Glutamatergic neuron (in vitro differentiated cells): ENCODE measurements around the gene CCDC197. TPM values are rescaled to one million over a fixed set of nuclear protein-coding genes. Genes with fewer than 3 reads are reported as not detected.
A peak's percentile ranks its signal among the peaks of the same experiment; 100 is the strongest.

ENCODE experiments used
- DNase-seq: peaks from one replicate; pipeline ENCODE4 v3.0.0; 2022
- H3K27ac Mint-ChIP-seq: one replicate; pipeline ENCODE4 v1.8.0; 2020; ENCODE audit warnings: mild to moderate bottlenecking, mixed read lengths, inconsistent platforms; ENCODE audit not compliant: unreplicated experiment
- H3K27me3 Mint-ChIP-seq: one replicate; pipeline ENCODE4 v1.8.0; 2020; ENCODE audit warnings: mild to moderate bottlenecking, moderate library complexity, mixed read lengths, inconsistent platforms; ENCODE audit not compliant: unreplicated experiment
- H3K36me3 Mint-ChIP-seq: one replicate; pipeline ENCODE4 v1.8.0; 2020; ENCODE audit warnings: mild to moderate bottlenecking, mixed read lengths, inconsistent platforms; ENCODE audit not compliant: unreplicated experiment
- H3K4me1 Mint-ChIP-seq: one replicate; pipeline ENCODE4 v1.8.0; 2020; ENCODE audit warnings: mild to moderate bottlenecking, low read depth, mixed read lengths, inconsistent platforms; ENCODE audit not compliant: unreplicated experiment
- H3K4me3 Mint-ChIP-seq: one replicate; pipeline ENCODE4 v1.8.0; 2020; ENCODE audit warnings: mild to moderate bottlenecking, mixed read lengths, inconsistent platforms; ENCODE audit not compliant: unreplicated experiment
- H3K9me3 Mint-ChIP-seq: one replicate; pipeline ENCODE4 v1.8.0; 2020; ENCODE audit warnings: mild to moderate bottlenecking, moderate library complexity, mixed read lengths, inconsistent platforms; ENCODE audit not compliant: unreplicated experiment
- total RNA-seq: library from RNA; stranded (reverse); fragmentation: NEBNext Ultra II Directional; extraction: Animal tissue kit (Norgen Biotek cat#: 25700); gene quantifications from one replicate; pipeline ENCODE4 v1.2.1, GENCODE V29; 2021; ENCODE audit not compliant: unreplicated experiment
- TF ChIP-seq, protein P1 (sequence below): fragments of 200-600 bp; sonication (generic); IDR thresholded peaks from one replicate; pipeline ENCODE4 v1.5.0; 2021; ENCODE audit not compliant: partially characterized antibody, unreplicated experiment

The CCDC197 gene
- total RNA-seq, 1 donor from 2014 or later = not detected

DNA sequence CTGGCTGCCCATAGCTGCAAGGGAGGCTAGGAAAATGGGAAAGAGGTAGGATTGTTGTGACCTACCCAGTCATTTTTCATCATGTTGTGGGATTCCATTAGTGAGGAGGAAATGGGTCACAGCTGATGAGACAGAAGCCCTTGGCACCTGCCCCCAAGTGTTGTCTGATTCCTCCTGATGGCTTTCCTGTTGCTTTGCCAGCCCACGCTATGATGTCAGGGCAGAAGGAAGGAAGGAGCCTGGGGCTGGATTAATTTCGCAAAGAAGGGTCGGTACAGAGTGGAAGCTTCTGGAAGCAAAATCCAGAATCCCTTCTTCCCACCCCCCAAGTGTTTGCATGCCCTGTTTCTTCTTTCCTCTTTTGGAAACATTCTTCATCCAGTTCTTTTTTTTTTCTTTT is 37.8 kb downstream of the CCDC197 start:
- DNase-seq = no peak
- TF ChIP-seq, protein P1, sequence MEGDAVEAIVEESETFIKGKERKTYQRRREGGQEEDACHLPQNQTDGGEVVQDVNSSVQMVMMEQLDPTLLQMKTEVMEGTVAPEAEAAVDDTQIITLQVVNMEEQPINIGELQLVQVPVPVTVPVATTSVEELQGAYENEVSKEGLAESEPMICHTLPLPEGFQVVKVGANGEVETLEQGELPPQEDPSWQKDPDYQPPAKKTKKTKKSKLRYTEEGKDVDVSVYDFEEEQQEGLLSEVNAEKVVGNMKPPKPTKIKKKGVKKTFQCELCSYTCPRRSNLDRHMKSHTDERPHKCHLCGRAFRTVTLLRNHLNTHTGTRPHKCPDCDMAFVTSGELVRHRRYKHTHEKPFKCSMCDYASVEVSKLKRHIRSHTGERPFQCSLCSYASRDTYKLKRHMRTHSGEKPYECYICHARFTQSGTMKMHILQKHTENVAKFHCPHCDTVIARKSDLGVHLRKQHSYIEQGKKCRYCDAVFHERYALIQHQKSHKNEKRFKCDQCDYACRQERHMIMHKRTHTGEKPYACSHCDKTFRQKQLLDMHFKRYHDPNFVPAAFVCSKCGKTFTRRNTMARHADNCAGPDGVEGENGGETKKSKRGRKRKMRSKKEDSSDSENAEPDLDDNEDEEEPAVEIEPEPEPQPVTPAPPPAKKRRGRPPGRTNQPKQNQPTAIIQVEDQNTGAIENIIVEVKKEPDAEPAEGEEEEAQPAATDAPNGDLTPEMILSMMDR = no peak
- peaks cover 6% of the 10 kb centered on the region for H3K4me1 Mint-ChIP-seq
- no peak overlapping the region for H3K4me3 Mint-ChIP-seq
- peaks cover 4% of the 10 kb centered on the region for H3K36me3 Mint-ChIP-seq
- peaks cover 2% of the 10 kb centered on the region for H3K27me3 Mint-ChIP-seq
- no peak overlapping the region for H3K27ac Mint-ChIP-seq
- H3K9me3 Mint-ChIP-seq = no peaks in the 10 kb centered on the region

DNA sequence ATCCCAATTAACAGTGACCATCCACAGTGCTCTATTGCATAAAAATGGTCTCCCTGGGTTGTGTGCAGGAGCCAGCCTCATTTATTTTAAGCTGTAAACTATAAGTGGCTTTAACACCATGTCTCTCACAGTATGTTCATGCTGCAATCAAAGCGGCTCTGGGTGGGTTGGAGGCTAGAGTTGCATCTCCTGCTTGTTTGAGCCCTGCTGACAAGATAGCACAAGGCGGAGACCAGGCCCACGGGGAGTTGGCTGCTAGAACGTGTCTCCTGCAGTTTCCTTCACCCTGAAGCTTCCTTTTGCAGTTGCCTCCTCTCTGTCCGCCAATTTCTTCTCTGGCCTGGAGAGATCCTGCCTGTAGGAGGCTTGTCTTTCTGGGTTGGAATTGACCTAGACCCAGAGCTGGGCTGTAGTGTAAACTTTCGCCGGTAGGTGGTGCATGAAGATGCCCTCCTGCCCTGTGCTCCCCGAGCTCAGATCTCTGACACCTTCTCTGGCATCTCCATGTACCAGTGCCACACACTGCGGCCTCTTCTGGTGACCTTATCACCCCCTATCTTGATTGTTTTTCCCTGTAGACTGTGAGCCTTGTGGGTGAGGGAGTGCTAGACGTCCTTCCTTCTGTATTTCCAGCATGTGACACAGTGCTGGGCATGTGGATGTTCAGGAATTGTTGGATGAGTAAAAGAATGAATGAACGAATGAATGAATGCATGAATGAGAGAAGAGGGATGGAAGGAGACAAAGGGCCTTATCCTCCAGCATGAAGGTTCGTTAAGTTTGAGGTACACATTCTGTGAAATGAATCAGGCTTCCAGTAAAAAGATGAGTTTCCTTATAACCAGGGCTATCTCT is 39.4 kb downstream of the CCDC197 start:
- DNase-seq = peak; percentile 83
- Mint-ChIP-seq H3K27ac (no peak overlapping the region), H3K4me1 (peaks cover 6% of the 10 kb centered on the region), H3K9me3 (peaks cover 3% of the 10 kb centered on the region), H3K36me3 (peaks cover 4% of the 10 kb centered on the region), H3K4me3 (no peak overlapping the region), H3K27me3 (peaks cover 1% of the 10 kb centered on the region)
- TF ChIP-seq, protein P1 = peak; percentile 83

DNA sequence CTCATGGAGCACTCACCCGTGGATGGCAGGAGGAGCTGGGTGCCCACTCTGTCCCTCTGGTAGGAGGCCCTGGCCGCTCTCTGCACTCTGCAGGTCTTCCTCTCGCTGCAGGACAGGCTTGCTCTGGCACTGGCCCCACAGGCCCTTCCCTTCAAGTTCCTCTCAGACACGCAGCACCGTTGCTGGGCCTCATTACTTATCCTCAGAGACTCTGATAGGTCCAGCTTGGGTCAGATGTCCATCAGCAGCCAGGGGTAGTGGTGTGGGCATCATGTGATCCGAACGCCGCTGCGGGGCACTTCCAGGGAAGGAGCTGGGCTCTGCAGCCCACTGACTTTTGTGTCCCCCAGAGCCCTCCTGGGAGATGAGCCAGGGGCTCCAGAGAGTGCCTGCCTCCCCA is 40.9 kb downstream of the CCDC197 start:
- peaks cover 2% of the 10 kb centered on the region for H3K27me3 Mint-ChIP-seq
- no peak for DNase-seq
- peaks cover 4% of the 10 kb centered on the region for H3K36me3 Mint-ChIP-seq
- no peak overlapping the region for H3K27ac Mint-ChIP-seq
- H3K4me1 Mint-ChIP-seq = peaks cover 6% of the 10 kb centered on the region
- no peak overlapping the region for H3K4me3 Mint-ChIP-seq
- H3K9me3 Mint-ChIP-seq = peaks cover 3% of the 10 kb centered on the region
- TF ChIP-seq, protein P1 = no peak

DNA sequence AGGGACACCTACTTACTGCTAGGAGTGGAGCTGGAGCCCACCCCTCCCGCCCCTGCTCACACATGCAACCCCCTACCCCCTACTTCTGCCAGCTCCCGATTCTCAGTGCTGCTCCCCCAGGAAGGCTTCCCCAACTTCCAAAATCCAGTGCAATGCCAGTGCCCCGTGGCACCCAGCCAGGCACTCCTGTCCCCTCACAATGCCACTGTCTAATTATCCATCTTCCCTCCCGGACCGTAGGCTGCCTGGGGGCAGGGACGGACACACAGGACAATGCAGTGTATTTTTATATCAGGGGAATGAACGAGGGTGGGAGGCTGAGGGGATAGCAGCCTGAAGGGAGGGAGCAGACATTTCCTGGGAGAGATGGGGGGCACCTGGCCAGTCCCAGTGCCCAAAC is 41.4 kb downstream of the CCDC197 start:
- Mint-ChIP-seq H3K4me1 (peaks cover 7% of the 10 kb centered on the region), H3K27ac (no peak overlapping the region), H3K36me3 (peaks cover 4% of the 10 kb centered on the region), H3K27me3 (peaks cover 6% of the 10 kb centered on the region), H3K4me3 (no peak overlapping the region), H3K9me3 (peaks cover 4% of the 10 kb centered on the region)
- DNase-seq = no peak
- TF ChIP-seq, protein P1 = no peak

DNA sequence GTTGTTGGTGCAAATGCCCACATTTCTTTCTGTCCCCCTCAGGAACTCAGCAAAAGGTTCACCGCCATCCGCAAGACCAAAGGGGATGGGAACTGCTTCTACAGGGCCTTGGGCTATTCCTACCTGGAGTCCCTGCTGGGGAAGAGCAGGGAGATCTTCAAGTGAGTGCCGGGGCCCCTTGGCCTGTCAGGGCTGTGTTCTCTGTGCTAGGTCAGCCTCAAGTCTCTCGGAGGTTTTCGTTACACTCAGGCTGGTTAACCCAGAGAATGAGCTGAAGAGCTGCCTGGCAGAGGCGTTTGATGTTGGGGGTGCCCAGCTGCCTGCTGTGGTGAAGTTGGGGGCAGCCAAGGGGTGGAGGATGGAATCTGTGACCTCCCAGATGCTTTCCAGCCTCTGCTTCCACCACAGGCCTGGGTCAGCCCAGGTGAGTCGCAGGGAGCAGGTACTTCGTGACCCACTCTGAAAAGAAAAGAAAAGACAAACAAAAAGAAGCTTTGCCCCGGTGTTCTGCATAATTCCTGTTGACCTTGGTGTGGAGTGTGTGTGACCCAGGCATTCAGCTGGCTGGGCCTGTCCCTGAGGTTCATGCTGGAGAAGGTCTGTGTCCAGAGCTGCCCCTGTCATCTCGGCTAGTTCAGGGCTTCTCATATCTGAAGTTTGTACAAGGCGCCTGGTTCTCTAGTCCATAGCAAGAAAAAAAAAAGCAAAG is 42.0 kb downstream of the CCDC197 start:
- H3K4me1 Mint-ChIP-seq = peaks cover 12% of the 10 kb centered on the region
- peaks cover 4% of the 10 kb centered on the region for H3K36me3 Mint-ChIP-seq
- TF ChIP-seq, protein P1 = no peak
- H3K27ac Mint-ChIP-seq = no peak overlapping the region
- peaks cover 5% of the 10 kb centered on the region for H3K9me3 Mint-ChIP-seq
- DNase-seq = no peak
- H3K4me3 Mint-ChIP-seq = no peak overlapping the region
- H3K27me3 Mint-ChIP-seq = peaks cover 10% of the 10 kb centered on the region
